NCI-H2107 treated with DMSO at 0.1 percent for 48 hours (cell line): ENCODE data around the gene OST4.

Experiments
- DNase-seq: peaks from one replicate; lab custom pipeline; 2025; ENCODE audit not compliant: unreplicated experiment; lab: John Stamatoyannopoulos, UW

OST4 gene

DNA sequence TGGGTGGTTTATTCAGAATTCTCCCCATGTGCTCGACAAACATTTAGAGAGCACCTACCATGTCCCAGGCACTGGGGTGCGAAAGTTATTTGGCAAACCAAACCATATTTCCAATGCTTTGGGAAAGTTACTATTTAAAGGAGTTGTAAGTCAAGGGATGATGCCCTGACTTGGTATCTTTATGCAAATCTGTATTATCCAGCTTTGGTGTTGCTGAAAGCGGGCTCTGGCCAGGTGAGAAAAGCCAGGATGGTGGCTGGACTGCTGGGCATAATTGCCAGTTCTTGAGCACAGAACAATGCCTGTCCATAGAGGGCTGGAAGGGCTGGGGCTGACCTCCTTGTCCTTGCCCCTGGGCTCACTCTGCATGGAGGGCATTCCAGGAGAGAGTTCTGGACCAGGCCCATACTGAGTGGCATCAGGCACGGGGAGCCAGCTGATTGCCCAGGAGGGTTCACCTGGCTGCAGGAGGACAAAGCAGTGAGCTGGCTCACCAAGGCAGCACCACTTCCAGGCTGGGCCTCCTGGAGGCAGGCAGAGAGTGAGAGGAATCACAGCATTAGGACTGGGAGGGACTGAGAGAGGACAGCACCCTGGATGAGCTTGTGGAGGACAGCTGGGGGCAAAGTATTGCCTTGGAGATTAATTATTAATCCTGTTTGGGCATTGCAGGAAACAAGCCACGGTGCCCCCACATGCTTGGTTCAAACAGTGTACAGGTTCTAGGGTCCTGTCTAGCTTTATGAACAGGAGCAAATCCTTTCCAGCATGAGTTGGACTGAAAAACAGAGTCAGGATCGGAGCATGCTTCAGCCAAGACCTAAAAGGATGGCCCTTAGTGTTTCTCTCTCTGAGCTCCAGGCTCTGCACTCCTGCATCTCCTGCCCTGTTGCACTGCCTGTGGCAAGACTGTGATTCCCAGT is 22.2 kb upstream of the OST4 start:
- no peak for DNase-seq

DNA sequence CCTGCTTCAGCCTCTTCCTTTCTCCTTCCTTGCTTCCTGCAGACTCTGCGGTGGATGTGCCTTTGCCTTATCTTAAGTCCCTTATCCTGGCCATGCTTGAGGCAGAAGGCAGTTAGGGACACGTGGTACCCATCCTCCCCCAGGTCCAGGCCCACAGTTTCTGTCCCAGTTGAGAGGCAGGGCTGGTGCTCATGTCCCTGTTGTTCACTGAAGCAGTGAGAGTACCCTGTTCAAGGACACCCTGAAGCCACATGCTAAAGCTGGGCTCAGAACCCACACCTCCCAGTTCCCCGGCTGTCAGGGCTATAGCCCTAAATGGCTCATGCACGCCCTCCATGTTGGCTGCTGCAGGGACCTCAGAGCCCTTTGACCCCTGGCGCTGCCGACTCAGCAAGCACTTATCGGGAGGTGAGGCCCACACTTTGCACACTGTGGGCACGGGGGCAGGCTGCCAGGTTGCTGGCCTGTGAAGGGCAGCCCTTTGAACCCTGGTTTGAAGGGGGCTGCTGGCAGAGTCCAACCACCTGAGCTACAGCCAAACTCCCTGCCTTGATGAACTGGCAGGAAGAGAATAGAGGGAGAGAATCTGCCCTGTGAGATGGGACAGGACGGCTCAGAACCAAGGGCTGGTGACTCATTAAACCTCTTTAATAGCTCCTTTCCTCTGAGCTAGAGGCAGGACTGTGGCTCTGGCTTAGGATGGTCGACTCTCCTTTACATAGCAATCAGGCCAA is 21.4 kb upstream of the OST4 start:
- no peak for DNase-seq

DNA sequence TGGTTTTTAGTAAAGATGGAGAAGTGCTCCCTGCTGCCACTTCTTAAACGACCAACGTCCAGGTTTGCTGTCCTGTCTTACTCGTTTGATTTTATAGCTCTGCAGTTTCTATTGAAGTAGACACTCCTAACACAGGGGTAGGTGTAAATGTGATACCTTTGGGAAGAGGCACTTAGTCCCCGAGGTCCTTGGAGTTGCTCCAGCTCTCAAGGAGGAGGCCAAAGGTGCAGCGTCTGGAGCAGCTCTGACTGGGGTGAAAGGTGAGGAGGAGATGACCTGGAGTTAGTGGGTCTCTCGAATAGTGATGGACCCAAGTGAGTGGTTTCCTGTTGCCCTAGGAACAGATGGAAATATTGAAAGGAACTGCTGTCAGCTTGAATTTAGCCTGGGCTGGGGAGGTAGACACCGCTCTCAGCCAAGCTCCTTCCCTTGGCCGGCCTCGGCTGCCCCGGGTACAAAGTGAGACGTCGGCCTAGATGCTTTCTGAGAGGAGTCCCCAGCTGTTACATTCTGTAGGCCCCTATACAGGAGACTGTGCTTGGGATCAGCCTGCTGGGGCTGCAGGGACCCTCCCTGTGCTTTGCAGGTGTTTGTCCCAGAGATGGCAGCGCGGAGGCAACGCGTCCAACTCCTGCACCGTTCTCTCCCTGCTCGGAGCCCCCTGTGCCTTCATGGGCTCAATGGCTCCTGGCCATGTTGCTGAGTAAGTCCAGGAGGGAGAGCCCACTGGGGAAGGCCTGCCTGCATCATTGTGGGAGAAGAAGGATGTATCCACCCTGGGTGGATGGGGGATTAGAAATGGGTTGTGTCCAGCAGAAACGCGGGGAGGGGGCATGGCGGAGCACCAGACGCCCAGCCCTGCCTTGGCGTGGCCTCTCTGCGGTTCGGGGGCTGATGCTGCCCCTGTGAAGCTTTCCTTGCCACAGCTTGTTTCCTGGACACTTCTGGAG is 20.6 kb upstream of the OST4 start:
- DNase-seq = no peak

DNA sequence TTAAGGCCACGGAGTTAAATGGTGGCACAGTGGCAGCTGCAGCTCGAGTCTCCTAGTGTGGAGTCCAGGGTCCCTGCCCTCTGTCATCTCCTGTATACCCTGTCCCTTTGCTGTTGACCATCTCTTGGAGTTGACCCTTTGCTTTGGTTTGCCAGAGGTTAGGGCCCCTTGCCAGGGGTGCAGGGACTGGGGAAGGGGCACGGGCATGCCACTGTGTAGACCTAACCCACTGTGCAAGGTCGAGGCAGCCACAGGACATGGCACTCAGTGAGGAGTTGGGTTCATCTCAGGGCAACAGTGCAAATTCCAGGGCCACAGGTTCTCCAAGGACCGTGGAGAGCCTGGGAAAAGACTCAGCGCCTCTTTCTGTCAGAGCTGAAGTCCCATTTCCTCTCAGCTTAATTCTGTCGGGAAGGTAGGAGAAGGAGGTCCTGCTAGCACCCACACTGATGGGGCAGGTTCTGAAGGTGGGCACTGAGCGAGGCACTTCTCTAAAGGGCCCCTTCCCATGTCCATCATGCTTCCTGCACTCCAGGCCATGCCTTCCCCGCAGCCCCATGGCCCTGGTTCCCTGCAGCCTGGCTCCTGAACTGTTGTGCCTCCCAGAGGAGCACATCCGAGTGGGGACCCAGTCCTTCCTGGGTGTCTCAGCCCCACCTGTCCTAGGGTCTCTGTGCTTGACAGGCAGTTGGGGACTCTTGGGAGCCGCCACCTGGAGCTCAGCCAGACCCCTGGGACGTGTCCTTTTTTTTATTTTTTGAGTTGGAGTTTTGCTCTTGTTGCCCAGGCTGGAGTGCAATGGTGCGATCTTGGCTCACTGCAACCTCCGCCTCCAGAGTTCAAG is 17.9 kb upstream of the OST4 start:
- DNase-seq = no peak

DNA sequence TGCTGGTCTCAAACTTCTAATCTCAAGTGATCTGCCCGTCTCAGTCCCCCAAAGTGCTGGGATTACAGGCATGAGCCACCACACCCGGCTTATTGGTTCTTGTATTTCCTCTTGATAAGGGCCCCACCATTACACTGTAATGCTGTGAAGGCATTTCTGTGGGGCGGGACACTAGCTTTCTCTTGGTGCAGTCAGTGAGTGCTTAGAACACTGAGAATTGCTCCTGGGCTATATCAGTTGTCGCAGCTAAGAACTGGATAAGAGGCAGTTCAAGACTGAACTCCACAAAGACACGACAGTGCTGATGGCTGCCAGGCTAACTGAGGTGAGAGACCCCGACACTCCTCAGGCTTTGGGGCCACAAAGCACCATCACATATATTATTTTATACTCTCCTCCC is 17.2 kb upstream of the OST4 start:
- no peak for DNase-seq

DNA sequence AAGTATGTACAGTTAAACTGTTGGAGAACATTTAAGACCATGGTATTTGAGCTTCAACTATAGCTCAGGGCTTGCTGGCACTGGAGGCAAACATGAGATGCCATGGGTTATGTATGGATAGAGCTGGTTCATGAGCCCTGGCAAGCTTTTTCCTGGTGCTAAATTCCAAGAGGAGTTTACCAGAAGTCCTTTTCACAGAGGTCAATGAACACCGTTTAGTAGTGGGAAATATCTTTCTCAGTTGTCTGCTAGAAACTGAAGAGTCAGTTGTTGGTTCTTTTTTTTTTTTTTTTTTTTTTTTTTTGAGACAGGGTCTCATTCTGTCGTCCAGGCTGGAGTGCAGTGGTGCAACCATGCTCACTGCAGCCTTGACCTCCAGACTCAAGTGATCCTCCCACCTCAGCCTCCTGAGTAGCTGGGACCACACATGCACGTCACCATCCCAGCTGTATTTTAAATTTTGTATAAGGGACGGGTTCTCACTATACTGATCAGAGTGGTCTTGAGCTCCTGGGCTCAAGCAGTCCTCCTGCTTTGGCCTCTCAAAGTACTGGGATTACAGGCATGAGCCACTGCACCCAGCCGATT is 16.5 kb upstream of the OST4 start:
- DNase-seq = no peak

DNA sequence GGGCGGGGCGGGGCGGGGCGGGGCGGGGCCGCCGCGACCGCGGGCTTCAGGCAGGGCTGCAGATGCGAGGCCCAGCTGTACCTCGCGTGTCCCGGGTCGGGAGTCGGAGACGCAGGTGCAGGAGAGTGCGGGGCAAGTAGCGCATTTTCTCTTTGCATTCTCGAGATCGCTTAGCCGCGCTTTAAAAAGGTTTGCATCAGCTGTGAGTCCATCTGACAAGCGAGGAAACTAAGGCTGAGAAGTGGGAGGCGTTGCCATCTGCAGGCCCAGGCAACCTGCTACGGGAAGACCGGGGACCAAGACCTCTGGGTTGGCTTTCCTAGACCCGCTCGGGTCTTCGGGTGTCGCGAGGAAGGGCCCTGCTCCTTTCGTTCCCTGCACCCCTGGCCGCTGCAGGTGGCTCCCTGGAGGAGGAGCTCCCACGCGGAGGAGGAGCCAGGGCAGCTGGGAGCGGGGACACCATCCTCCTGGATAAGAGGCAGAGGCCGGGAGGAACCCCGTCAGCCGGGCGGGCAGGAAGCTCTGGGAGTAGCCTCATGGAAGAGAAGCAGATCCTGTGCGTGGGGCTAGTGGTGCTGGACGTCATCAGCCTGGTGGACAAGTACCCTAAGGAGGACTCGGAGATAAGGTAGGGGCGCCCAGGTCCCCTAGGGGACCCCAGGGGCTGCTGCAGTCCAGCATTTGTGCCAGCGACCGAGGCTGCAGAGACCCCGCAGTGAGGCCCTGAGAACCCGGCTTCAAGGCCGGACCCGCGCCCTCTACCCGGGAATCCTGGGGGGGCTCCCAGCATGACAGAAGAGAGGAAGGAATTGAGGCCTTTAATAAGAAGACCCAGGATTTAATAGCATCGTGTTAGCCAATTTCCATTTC is 15.5 kb upstream of the OST4 start, which contains the start of gene KHK:
Gene KHK, plus strand, starts transcription at position 49 of the 870 bp plus-strand sequence. Its CDS starts 488 bp downstream, at position 537.
- DNase-seq = no peak

DNA sequence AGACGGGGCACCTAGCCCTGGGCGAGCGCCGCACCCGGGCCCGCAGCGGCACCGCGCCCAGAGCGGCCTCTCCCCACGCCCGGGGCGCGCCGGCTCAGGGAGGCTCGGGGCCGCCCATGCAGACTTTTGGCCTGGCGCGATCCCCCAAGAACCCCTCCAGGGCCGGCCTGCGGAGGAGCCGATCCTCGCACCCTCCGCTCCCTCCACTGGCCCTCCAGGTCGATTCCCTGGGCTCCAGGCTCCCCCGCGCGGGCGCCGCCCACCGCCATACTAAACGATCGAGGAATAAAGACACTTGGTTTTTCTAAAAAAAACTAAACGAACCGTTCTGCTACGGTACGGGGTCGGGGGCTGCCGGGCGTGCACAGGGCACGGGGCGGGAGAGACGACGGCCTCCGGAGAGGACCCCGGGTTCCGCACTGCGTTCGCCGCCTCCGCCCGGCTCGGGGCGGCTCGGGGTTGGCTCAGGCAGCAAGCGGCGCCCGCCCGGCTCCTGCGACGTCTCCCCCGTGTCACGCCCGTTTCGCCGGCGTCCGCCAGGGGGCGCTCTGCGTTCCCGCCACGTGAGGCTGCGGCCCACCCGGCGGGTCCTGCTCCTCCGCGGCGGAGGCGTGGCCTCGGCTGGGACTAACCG is 14.8 kb upstream of the OST4 start:
- peak; percentile 79 for DNase-seq

DNA sequence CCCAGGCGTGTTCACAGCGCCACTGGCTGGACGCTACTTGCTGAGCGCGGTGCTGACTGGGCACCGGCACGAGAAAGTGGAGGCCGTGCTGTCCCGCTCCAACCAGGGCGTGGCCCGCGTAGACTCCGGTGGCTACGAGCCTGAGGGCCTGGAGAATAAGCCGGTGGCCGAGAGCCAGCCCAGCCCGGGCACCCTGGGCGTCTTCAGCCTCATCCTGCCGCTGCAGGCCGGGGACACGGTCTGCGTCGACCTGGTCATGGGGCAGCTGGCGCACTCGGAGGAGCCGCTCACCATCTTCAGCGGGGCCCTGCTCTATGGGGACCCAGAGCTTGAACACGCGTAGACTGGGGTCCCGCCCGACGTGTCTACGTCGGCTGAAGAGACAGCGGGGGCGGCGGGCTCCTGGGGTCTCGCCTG is 14.2 kb upstream of the OST4 start:
- no peak for DNase-seq

DNA sequence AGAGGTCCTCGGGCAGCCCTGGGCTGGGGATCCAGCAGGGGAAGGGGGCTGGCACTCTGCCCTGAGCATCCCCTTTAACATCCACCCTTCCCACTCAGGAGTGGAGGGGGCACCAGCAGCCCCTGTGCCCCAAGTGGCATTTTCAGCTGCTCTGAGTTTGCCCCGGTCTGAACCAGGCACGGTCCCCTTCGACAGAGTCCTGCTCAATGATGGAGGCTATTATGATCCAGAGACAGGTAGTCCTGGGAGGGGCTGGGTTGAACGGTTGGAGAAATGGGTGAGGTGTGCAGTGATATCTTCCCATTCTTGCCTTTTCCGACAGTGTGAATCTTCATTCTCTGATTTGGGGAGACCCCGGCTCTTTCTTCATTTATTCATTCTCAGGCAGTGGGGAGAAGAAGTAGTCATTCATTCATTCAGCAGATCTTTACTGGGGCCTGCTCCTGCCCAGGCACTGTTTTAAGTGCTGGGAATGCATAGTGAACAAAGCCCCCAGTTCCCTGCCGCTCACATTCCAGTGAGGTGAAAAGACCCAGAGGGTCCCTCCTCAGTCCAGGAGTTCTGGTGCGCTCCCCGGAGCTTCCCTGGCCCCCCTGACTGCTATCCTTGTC is 13.7 kb upstream of the OST4 start:
- no peak for DNase-seq

DNA sequence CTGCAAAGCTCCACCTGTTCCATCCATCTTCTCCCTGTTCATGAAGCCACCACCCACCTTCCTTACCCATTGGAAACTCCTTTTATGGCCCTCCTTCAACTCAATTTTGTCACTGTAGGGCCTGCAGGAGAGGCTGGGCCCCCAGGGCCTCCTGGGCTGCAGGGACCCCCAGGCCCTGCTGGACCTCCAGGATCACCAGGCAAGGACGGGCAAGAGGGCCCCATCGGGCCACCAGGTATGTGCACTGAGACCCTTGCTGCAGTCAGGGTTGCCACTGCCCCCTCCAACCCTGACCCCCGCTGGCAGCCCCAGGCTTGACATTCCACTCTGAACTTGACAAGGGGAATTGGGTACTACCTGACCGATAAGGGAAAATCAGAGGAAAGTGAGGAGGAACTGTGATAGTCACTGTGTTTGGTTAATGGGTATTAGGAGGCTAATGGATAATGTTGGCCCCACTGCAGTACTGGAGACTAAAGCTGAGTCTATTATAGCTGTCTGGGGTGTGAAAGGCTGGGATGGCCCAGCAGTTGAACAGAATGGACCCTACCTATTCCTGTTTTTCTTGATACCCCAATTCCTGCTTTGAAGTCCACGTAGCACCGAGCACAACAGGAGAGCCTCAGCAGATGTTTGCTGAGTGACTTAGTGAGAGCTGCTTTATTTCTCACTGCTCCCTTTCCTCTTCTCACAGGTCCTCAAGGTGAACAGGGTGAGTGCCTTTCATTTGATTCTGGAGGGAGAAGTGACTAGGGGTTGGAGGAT is 13.0 kb upstream of the OST4 start:
- DNase-seq = no peak

DNA sequence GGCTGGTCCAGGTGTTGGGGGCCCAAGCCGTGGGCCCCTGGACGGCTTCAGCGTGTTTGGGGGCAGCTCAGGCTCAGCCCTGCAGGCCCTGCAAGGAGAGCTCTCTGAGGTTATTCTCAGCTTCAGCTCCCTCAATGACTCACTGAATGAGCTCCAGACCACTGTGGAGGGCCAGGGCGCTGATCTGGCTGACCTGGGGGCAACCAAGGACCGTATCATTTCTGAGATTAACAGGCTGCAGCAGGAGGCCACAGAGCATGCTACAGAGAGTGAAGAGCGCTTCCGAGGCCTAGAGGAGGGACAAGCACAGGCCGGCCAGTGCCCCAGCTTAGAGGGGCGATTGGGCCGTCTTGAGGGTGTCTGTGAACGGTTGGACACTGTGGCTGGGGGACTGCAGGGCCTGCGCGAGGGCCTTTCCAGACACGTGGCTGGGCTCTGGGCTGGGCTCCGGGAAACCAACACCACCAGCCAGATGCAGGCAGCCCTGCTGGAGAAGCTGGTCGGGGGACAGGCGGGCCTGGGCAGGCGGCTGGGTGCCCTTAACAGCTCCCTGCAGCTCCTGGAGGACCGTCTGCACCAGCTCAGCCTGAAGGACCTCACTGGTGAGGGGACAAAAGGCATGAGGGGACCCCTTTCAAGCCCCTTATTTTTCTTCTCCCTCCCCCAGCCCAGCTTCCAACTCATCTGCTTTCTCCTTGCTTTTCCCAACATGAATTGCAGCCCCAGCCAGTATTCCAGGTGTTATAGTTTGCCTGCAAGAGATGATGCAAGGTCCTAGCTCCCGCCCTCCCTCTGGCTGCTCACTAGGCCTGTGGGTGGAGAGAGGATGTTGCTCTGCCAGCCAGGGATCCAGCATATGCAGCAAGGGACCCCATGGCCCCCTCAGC is 12.2 kb upstream of the OST4 start:
- DNase-seq = peak; percentile 19

DNA sequence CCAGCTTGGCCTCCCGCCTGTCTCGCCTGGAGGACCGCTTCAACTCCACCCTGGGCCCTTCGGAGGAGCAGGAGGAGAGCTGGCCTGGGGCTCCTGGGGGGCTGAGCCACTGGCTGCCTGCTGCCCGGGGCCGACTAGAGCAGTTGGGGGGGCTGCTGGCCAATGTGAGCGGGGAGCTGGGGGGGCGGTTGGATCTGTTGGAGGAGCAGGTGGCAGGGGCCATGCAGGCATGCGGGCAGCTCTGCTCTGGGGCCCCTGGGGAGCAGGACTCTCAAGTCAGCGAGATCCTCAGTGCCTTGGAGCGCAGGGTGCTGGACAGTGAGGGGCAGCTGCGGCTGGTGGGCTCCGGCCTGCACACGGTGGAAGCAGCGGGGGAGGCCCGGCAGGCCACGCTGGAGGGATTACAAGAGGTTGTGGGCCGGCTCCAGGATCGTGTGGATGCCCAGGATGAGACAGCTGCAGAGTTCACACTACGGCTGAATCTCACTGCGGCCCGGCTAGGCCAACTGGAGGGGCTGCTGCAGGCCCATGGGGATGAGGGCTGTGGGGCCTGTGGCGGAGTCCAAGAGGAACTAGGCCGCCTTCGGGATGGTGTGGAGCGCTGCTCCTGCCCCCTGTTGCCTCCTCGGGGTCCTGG is 11.4 kb upstream of the OST4 start:
- DNase-seq = no peak

DNA sequence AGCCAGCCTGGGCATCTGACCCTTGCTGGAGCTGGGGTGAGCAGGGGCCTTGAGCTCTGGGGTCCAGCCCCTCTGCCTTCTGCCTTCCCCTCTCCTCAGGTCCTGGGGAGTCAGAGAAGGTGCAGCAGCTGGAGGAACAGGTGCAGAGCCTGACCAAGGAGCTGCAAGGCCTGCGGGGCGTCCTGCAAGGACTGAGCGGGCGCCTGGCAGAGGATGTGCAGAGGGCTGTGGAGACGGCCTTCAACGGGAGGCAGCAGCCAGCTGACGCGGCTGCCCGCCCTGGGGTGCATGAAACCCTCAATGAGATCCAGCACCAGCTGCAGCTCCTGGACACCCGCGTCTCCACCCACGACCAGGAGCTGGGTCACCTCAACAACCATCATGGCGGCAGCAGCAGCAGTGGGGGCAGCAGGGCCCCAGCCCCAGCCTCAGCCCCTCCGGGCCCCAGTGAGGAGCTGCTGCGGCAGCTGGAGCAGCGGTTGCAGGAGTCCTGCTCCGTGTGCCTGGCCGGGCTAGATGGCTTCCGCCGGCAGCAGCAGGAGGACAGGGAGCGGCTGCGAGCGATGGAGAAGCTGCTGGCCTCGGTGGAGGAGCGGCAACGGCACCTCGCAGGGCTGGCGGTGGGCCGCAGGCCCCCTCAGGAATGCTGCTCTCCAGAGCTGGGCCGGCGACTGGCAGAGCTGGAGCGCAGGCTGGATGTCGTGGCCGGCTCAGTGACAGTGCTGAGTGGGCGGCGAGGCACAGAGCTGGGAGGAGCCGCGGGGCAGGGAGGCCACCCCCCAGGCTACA is 10.7 kb upstream of the OST4 start:
- DNase-seq = no peak

DNA sequence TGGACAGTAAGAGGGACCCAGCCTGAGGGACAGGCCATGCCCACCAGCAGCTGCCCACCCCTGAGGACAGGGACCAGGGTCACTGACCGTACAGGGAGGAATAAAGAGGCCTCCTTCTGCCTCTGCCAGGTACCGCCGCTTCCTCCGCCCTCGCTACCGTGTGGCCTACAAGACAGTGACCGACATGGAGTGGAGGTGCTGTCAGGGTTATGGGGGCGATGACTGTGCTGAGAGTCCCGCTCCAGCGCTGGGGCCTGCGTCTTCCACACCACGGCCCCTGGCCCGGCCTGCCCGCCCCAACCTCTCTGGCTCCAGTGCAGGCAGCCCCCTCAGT is 9.1 kb upstream of the OST4 start:
- DNase-seq = no peak
